K562 (cell line): Measurements from ENCODE around the gene EIF1. TPM values are rescaled to one million over a fixed set of nuclear protein-coding genes. Genes with fewer than 3 reads are reported as not detected.

Source experiments
- ATAC-seq: fragments of 200-7000 bp; cut with Tn5 transposase; 3 replicates; pipeline ENCODE4 v1.9.1; 2020; ENCODE audit warnings: moderate library complexity
- BruUV-seq: library from RNA; stranded (reverse); fragments of 400-500 nt; replicated peaks from 2 replicates; lab custom pipeline; 2021; lab: Mats Ljungman, UMichigan
- CTCF ChIA-PET: fragments of 300-600 bp; formaldehyde crosslinking; extraction: SDS; loops from one replicate; lab custom pipeline; 2021; ENCODE audit warnings: low intra/inter-chr PET ratio; lab: Yijun Ruan, JAX
- POLR2A ChIA-PET: fragments of 300-600, 350-650 bp; sonication (Branson Sonifier 250); formaldehyde crosslinking; extraction: SDS; loops from one replicate; lab custom pipeline; 2021; ENCODE audit warnings: antibody characterized with exemption, inconsistent platforms; lab: Yijun Ruan, JAX
- DNase-seq, 4 experiments: peaks; one replicate each; pipeline versions ENCODE4 v3.0.0 to v3.0.0-alpha.2; 2011 to 2018; ENCODE audit warnings: low spot score in 3 of 4, mixed read lengths in 3 of 4; ENCODE audit errors: extremely low read depth in 1 of 4
- FAIRE-seq: peaks from 2 replicates; lab custom pipeline; 2011; peaks lifted over from hg19 to GRCh38; lab: Jason Lieb, UNC
- H2AFZ ChIP-seq: 2 replicates; pipeline ENCODE4 v1.6.0; 2011; ENCODE audit warnings: low read depth, low read length, control low read depth, inconsistent platforms
- H3K27ac ChIP-seq: fragments of 200-600 bp; 3 replicates; pipeline ENCODE4 v1.8.0; 2011; ENCODE audit warnings: low read depth, mild to moderate bottlenecking, control low read depth, inconsistent platforms, low read length, moderate library complexity, mixed read lengths; ENCODE audit errors: extremely low read depth
- H3K27me3 ChIP-seq, 2 experiments: fragments of 300-600 bp in 1 of 2; 2 replicates in 1 of 2; 3 replicates in 1 of 2; pipeline versions ENCODE4 v1.6.0 to v1.8.0; 2011; ENCODE audit warnings: inconsistent platforms in 2 of 2, low read length in 2 of 2, mild to moderate bottlenecking in 1 of 2, mixed read lengths in 1 of 2, moderate library complexity in 1 of 2; ENCODE audit not compliant: control insufficient read depth in 2 of 2, insufficient read depth in 2 of 2
- H3K36me3 ChIP-seq: fragments of 300-600 bp; 3 replicates; pipeline ENCODE4 v1.8.0; 2011; ENCODE audit warnings: mild to moderate bottlenecking, low read length, inconsistent platforms; ENCODE audit not compliant: control insufficient read depth, insufficient read depth
- H3K4me1 ChIP-seq, 2 experiments: fragments of 200-600 bp in 1 of 2; replicated peaks in 1 of 2; 2 replicates in 1 of 2; 3 replicates in 1 of 2; pipeline versions ENCODE4 v1.5.1 to v1.8.0; 2011; ENCODE audit warnings: inconsistent platforms in 2 of 2, low read length in 2 of 2, mild to moderate bottlenecking in 1 of 2, mixed read lengths in 1 of 2, moderate library complexity in 1 of 2; ENCODE audit not compliant: control insufficient read depth in 2 of 2, insufficient read depth in 2 of 2
- H3K4me2 ChIP-seq: 2 replicates; pipeline ENCODE4 v1.6.1; 2011; ENCODE audit warnings: low read length, control low read depth, inconsistent platforms, mixed read lengths; ENCODE audit not compliant: insufficient read depth
- H3K4me3 ChIP-seq: fragments of 200-600 bp; sonication (generic), shearing (Covaris generic); 2 replicates; pipeline ENCODE4 v1.5.1; 2016; ENCODE audit warnings: control low read depth, inconsistent platforms
- H3K79me2 ChIP-seq: fragments of 200-600 bp; 3 replicates; pipeline ENCODE4 v1.8.0; 2011; ENCODE audit warnings: low read length, inconsistent platforms; ENCODE audit not compliant: control insufficient read depth, insufficient read depth
- H3K9ac ChIP-seq, 2 experiments: 2 replicates each; pipeline versions ENCODE4 v1.6.0 to v1.6.1; 2011; ENCODE audit warnings: low read depth in 2 of 2, low read length in 2 of 2, control low read depth in 1 of 2, inconsistent platforms in 1 of 2, mild to moderate bottlenecking in 1 of 2, mixed read lengths in 1 of 2; ENCODE audit not compliant: insufficient read depth in 1 of 2
- H3K9me1 ChIP-seq: one replicate; pipeline ENCODE4 v1.6.0; 2011; ENCODE audit warnings: inconsistent platforms, mild to moderate bottlenecking, low read length, moderate library complexity; ENCODE audit not compliant: control insufficient read depth, insufficient read depth
- H3K9me3 ChIP-seq: replicated peaks from 2 replicates; pipeline ENCODE4 v1.5.1; 2011; ENCODE audit warnings: low read depth, low read length, inconsistent platforms; ENCODE audit not compliant: control insufficient read depth, insufficient read depth
- H4K20me1 ChIP-seq: replicated peaks from 2 replicates; pipeline ENCODE4 v1.6.1; 2011; ENCODE audit warnings: low read length, inconsistent platforms, mixed read lengths; ENCODE audit not compliant: control insufficient read depth, insufficient read depth
- CBX3 ChIP-seq, 2 experiments: IDR thresholded peaks; 1 replicate in 1 of 2; 2 replicates in 1 of 2; pipeline ENCODE4 v1.6.1; 2012; ENCODE audit warnings: inconsistent platforms in 2 of 2, low read length in 2 of 2, borderline replicate concordance in 1 of 2, control low read depth in 1 of 2
- KDM2B ChIP-seq: fragments of 250-450 bp; sonication (Bioruptor Pico); IDR thresholded peaks from 2 replicates; pipeline ENCODE4 v1.8.0; 2021; ENCODE audit warnings: mild to moderate bottlenecking, moderate library complexity
- SMARCB1 ChIP-seq: IDR thresholded peaks from 2 replicates; pipeline ENCODE4 v1.6.1; 2011; ENCODE audit warnings: improper control_type of control experiment, low read depth; ENCODE audit not compliant: insufficient read length
- YBX1 ChIP-seq: fragments of 450-650 bp; IDR thresholded peaks from 2 replicates; pipeline ENCODE4 v1.7.1; 2016; ENCODE audit warnings: mild to moderate bottlenecking
- WGBS: fragments of 100-300 bp; shearing (Covaris generic); methylation state at CpG from one replicate; pipeline ENCODE4 v1.1.6; 2016; ENCODE audit warnings: low coverage, mixed read lengths; ENCODE audit not compliant: insufficient coverage; ENCODE audit errors: missing lambda C conversion rate; 5-methylcytosine and 5-hydroxymethylcytosine counted together
- in situ Hi-C: fragments of 300-500 bp; cut with MboI; formaldehyde crosslinking; loops from 4 replicates; pipeline ENCODE4 v1.15.0; 2018; ENCODE audit warnings: inconsistent platforms, mixed read lengths
- intact Hi-C: fragments of 100-400 bp; cut with micrococcal nuclease; formaldehyde crosslinking; loops from 2 replicates; pipeline ENCODE4 v1.14.2; 2022
- polyA plus RNA-seq, 8 experiments: library from polyadenylated mRNA; depleted of rRNA in 4 of 8; stranded (reverse) in 5 of 8; unstranded in 3 of 8; fragments of >200 nt; fragmentation: Nextera tagmentation in 2 of 8; fragmentation: Illumina TruSeq in 1 of 8; extraction: Ambion mirVana in 2 of 8; extraction: Trizol in 1 of 8; gene quantifications; 2 replicates each; pipeline versions ENCODE4 v1.2.1 to v1.2.3, GENCODE V29; 2011 to 2014; ENCODE audit warnings: inconsistent platforms in 1 of 8, missing spikeins in 1 of 8
- total RNA-seq, 7 experiments: library from RNA; depleted of rRNA in 6 of 7; stranded (reverse); fragments of >200 nt in 6 of 7; fragmentation: Illumina TruSeq in 2 of 7; extraction: Trizol in 2 of 7; gene quantifications; 2 replicates each; pipeline versions ENCODE4 v1.2.1 to v1.2.3, GENCODE V29; 2011 to 2021; ENCODE audit warnings: low replicate concordance in 1 of 7
- TF ChIP-seq, protein P1 (sequence below): fragments of 250-450 bp; sonication (Bioruptor Pico); IDR thresholded peaks from 2 replicates; pipeline ENCODE4 v1.8.0; 2022; ENCODE audit warnings: inconsistent platforms, mild to moderate bottlenecking, moderate library complexity, borderline replicate concordance
- TF ChIP-seq, protein P2 (sequence below): sonication (generic); formaldehyde crosslinking; IDR thresholded peaks from 2 replicates; pipeline ENCODE4 v1.4.0; 2020; ENCODE audit warnings: mild to moderate bottlenecking, missing genetic modification reagents
- TF ChIP-seq, protein P3 (sequence below): fragments of 450-650 bp; IDR thresholded peaks from 2 replicates; pipeline ENCODE4 v1.6.1; 2018; ENCODE audit not compliant: partially characterized antibody
- TF ChIP-seq, protein P4 (sequence below): fragments of 250-450 bp; sonication (Bioruptor Pico); IDR thresholded peaks from 2 replicates; pipeline ENCODE4 v1.9.0; 2021; ENCODE audit warnings: mild to moderate bottlenecking, inconsistent platforms

EIF1 gene
- total and polyA plus RNA-seq, 9 of the 15 experiments (the other 6 are each of a cell fraction or from before 2014, with no cell fraction given) = 67.0 to 1,204 (median 320) TPM

DNA sequence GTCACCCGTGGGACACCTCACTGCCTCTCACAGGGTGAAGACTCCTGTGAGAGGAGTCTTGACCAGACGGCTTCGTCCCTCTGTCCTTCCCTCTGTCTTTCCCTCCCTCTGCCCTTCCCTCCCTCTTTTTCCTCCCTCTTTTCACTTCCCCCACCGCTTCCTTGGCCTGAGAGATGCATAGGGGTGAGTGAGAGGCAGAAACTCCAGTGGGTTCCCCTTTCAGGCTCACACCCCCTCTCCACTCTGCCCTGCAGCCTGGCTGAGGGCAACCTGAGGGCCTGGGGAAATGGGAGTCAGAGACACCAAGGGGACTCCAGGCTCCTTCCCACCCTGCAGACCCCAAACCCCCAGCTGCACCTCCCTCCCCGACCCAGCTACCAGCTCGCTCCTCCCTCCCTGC, 49.7 kb upstream of the EIF1 start:
- H2AFZ ChIP-seq = no peak overlapping the region
- ChIA-PET POLR2A (no interaction called here), CTCF (no interaction called here)
- H3K36me3 ChIP-seq = no peaks in the 10 kb centered on the region
- no peaks in the 10 kb centered on the region for H4K20me1 ChIP-seq
- H3K27ac ChIP-seq = no peak overlapping the region
- H3K4me1 ChIP-seq = peaks cover 0 to 17% of the 10 kb centered on the region in 2 experiments; a peak in 3 of 5 replicates
- H3K79me2 ChIP-seq = no peaks in the 10 kb centered on the region
- H3K9ac ChIP-seq = 0 out of 4 replicates have a peak overlapping the region, but pooled peaks of 1 of the 2 experiments have one; percentile 15
- in situ Hi-C loops = no loop called here
- no peak for FAIRE-seq
- intact Hi-C loops = no loop called here
- H3K27me3 ChIP-seq = peaks cover 0 to 12% of the 10 kb centered on the region in 2 experiments; a peak in 2 of 5 replicates
- H3K4me3 ChIP-seq = no peak overlapping the region
- no TSS peak for BruUV-seq
- TF ChIP-seq YBX1 (no peak), KDM2B (no peak), CBX3 (IDR thresholded peaks at IDR 0.05; ENCODE audit: borderline replicate concordance in 1 of 2, low read length in 2 of 2) (no peak), SMARCB1 (no peak)
- TF ChIP-seq, protein P1, sequence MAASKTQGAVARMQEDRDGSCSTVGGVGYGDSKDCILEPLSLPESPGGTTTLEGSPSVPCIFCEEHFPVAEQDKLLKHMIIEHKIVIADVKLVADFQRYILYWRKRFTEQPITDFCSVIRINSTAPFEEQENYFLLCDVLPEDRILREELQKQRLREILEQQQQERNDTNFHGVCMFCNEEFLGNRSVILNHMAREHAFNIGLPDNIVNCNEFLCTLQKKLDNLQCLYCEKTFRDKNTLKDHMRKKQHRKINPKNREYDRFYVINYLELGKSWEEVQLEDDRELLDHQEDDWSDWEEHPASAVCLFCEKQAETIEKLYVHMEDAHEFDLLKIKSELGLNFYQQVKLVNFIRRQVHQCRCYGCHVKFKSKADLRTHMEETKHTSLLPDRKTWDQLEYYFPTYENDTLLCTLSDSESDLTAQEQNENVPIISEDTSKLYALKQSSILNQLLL (CRISPR knock-in tag) = no peak
- TF ChIP-seq, protein P2, sequence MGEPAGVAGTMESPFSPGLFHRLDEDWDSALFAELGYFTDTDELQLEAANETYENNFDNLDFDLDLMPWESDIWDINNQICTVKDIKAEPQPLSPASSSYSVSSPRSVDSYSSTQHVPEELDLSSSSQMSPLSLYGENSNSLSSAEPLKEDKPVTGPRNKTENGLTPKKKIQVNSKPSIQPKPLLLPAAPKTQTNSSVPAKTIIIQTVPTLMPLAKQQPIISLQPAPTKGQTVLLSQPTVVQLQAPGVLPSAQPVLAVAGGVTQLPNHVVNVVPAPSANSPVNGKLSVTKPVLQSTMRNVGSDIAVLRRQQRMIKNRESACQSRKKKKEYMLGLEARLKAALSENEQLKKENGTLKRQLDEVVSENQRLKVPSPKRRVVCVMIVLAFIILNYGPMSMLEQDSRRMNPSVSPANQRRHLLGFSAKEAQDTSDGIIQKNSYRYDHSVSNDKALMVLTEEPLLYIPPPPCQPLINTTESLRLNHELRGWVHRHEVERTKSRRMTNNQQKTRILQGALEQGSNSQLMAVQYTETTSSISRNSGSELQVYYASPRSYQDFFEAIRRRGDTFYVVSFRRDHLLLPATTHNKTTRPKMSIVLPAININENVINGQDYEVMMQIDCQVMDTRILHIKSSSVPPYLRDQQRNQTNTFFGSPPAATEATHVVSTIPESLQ (CRISPR knock-in tag) = no peak
- TF ChIP-seq, protein P3, sequence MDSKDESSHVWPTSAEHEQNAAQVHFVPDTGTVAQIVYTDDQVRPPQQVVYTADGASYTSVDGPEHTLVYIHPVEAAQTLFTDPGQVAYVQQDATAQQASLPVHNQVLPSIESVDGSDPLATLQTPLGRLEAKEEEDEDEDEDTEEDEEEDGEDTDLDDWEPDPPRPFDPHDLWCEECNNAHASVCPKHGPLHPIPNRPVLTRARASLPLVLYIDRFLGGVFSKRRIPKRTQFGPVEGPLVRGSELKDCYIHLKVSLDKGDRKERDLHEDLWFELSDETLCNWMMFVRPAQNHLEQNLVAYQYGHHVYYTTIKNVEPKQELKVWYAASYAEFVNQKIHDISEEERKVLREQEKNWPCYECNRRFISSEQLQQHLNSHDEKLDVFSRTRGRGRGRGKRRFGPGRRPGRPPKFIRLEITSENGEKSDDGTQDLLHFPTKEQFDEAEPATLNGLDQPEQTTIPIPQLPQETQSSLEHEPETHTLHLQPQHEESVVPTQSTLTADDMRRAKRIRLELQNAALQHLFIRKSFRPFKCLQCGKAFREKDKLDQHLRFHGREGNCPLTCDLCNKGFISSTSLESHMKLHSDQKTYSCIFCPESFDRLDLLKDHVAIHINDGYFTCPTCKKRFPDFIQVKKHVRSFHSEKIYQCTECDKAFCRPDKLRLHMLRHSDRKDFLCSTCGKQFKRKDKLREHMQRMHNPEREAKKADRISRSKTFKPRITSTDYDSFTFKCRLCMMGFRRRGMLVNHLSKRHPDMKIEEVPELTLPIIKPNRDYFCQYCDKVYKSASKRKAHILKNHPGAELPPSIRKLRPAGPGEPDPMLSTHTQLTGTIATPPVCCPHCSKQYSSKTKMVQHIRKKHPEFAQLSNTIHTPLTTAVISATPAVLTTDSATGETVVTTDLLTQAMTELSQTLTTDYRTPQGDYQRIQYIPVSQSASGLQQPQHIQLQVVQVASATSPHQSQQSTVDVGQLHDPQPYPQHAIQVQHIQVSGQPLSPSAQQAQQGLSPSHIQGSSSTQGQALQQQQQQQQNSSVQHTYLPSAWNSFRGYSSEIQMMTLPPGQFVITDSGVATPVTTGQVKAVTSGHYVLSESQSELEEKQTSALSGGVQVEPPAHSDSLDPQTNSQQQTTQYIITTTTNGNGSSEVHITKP = no peak
- TF ChIP-seq, protein P4, sequence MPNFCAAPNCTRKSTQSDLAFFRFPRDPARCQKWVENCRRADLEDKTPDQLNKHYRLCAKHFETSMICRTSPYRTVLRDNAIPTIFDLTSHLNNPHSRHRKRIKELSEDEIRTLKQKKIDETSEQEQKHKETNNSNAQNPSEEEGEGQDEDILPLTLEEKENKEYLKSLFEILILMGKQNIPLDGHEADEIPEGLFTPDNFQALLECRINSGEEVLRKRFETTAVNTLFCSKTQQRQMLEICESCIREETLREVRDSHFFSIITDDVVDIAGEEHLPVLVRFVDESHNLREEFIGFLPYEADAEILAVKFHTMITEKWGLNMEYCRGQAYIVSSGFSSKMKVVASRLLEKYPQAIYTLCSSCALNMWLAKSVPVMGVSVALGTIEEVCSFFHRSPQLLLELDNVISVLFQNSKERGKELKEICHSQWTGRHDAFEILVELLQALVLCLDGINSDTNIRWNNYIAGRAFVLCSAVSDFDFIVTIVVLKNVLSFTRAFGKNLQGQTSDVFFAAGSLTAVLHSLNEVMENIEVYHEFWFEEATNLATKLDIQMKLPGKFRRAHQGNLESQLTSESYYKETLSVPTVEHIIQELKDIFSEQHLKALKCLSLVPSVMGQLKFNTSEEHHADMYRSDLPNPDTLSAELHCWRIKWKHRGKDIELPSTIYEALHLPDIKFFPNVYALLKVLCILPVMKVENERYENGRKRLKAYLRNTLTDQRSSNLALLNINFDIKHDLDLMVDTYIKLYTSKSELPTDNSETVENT (CRISPR knock-in tag) = no peak
- TF ChIP-seq, all 486 proteins: peak for 0
- H3K9me3 ChIP-seq = no peaks in the 10 kb centered on the region
- no peak for DNase-seq
- no peaks in the 10 kb centered on the region for H3K9me1 ChIP-seq
- H3K4me2 ChIP-seq = no peak overlapping the region
- ATAC-seq = no peak
- WGBS = 10% methylated on average over 6 of the region's 6 CpGs
